Hematopoietic multipotent progenitor cell treated with erythropoietin and hydrocortisone succinate and interleukin-3 and kit ligand, for 8 days (in vitro differentiated cells): Measurements from ENCODE around the gene KRT13.
A peak's percentile ranks its signal among the peaks of the same experiment; 100 is the strongest.
"Not testable (repeated sequence)": the region's sequence is repeated elsewhere in the genome, so short reads cannot be mapped to it uniquely, and the experiment has no call there.

Experiments
- DNase-seq: peaks from one replicate; pipeline ENCODE4 v3.0.0-alpha.2; 2015

KRT13 gene

DNA sequence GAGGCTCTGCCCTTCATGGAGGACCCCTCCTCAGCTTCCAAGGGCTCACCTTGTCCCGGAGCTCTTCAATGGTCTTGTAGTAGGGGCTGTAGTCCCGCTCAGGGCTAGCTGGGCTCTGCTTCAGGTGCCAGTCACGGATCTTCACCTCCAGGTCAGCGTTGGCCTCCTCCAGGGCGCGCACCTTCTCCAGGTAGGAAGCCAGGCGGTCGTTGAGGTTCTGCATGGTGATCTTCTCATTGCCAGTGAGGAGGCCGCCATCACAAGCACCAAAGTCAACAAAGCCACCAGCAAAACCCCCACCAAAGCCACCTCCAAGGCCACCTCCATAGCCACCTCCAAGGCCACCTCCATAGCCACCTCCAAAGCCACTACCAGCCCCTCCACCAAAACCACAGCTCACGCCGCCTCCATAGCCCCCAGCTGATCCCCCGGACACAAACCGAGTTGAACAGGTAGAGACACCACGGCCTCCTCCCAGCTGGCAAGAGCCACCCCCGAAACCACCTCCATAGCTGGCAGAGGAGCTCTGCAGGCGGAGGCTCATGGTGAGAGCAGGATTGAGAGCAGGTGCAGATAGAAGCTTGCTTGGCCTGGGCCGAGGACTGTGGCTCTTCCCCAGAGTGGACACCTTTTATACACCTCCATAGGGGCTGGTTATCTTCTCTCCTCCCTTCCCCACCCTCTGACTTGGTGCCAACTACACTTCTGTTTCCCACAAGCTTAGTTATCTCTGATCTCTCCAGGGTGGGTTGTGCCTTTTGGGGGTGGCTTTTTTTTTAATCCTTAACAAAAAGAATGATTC lies at the start of gene KRT13:
KRT13 (minus strand) TSS at position 606 of the 802 bp plus-strand sequence; CDS start at position 544, 62 bp downstream.
- DNase-seq = peak; percentile 86

DNA sequence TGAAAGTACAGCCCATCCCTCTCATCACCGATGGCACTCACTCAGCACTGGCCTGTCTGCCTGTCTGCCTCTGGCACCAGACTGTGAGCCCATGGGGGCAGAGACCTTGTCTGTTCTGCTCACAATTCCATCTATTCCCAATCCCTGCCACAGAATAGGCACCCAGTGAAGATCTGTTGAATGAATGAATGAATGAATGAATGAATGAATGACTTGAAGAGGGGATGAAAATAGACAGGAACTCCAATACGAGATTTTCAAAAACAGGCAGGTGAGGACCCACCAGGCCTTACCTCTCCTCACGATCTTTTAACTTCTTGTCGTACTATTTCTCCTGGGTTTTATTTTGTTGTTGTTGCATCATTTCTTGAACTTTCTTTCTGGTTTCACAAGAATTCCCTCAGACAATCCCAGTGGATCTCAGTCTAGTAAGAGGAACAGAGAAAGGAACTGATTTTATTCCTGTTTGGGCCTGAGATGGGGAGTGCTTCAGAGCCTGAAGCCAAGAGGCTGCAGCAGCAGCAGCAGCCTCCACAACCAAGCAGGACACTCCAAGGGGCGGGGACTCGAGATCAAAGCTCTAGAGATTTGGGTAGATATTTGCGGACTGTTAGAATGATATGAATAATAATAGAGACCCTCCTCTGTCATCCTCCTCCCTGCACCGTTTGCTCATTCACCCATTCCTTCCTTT lies 48.7 kb upstream of the KRT13 start:
- DNase-seq = no peak

DNA sequence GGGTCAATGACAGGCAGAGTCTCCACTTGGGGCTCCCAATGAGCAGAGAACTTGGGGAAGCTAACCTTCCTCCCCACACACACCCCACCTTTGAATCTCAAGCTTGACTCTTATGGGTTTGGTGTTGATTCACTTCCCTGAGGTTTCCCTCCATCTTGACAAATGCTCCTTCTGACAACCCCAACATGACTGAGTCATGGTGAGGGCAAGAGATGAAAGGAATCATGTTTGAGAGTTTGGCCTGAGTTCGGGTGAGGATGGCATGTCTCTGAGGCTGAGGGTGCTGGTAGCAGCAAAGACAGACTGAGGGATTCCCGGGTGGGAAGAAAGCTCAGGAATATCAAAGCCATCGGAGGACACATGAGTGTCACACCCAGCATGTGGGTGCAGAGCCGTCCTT lies 47.8 kb upstream of the KRT13 start:
- no peak for DNase-seq

DNA sequence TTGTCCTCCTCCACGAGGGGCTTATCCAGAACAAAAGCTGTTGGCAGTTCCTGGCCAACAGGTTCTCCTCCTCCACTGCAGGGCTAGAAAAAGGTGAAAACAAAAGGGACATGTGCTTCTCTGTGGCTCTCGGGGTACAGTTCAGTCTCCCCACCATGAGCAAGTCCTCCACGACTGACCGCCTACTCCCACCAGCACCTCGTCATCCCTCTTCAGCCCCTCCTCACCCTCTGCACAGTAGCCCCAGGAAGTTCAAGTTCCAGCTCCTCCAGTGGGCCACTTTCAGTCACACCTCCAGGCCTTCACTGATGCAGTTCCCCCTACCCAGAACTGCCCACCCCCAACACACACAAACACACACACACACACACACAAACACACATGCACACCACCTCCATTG lies 47.0 kb upstream of the KRT13 start:
- DNase-seq = no peak

DNA sequence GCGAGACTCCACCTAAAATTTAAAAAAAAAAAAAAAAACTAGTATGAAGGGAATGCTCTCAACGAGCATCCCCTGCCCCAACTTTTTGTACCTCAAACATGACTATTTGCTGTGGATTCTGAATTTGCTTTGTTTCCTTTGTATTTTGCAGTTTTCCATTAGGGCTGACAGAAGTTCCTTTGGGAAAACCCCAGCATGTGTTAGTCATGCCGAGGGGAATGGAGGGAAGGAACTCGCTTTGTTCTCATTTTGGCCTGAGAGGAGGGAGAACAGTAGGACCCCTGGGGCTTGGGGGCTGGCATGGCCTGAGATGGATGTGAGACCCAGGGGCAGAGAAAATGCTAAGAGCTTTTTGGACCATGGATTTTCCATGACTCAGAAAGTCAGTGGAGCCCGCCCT lies 46.0 kb upstream of the KRT13 start:
- no peak for DNase-seq

DNA sequence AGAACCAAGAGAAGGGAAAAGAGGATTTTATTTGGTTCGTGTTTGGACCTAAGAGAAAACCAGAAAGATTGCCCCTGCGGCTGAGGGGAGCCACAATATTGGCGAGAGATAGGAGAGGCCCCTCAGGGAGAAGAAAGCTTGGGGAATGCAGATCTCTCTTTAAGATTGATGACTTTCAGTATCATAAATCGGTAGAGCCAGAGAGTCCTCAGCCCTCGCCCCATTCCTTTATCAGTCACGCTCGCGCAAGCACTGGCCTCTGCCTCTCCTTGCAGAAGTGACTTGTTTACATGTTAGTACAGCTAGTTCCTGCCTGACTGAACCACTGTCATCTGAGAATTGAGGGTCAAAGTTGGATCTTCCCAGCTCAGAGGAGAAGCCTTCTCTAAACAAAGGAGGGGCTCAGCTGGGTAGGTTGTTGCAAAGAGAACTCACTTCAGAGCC lies 44.2 kb upstream of the KRT13 start:
- peak; percentile 24 for DNase-seq

DNA sequence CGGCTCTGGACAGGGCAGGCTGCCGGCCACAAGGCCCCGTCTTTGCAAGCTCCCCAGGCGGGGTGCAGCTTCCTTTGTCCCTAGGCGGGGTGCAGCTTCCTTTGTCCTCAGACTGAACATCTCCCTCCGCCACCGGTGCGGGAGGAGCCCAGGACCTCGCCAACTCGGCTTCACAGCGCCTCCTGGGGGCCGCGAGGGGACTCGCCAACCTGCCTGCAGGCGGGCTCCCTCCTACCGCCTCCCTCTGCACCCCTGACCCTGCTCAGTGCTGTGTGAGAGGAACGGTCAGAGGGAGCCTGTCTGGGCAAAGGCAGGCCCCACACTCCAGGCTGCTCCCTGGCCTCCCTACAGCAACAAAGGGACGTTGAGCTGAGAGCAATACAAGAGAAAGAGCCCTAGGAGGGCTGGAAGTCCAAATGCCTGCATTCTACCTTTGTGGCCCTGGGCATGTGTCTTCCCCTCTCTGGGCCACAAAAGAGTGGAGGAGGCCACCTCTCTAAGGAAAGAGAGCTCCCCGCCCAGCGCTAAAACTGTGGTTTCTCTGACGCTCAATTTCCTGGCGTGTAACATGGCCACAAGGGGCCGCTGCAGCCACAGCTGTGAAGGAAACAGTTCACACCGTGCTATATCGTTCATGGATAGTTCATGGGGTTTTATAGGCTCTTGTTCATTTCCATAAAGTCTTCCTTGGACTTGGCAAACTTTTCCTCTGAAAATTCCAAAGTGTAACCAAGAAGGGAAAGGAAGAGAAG lies 43.6 kb upstream of the KRT13 start:
- DNase-seq = peak; percentile 89

DNA sequence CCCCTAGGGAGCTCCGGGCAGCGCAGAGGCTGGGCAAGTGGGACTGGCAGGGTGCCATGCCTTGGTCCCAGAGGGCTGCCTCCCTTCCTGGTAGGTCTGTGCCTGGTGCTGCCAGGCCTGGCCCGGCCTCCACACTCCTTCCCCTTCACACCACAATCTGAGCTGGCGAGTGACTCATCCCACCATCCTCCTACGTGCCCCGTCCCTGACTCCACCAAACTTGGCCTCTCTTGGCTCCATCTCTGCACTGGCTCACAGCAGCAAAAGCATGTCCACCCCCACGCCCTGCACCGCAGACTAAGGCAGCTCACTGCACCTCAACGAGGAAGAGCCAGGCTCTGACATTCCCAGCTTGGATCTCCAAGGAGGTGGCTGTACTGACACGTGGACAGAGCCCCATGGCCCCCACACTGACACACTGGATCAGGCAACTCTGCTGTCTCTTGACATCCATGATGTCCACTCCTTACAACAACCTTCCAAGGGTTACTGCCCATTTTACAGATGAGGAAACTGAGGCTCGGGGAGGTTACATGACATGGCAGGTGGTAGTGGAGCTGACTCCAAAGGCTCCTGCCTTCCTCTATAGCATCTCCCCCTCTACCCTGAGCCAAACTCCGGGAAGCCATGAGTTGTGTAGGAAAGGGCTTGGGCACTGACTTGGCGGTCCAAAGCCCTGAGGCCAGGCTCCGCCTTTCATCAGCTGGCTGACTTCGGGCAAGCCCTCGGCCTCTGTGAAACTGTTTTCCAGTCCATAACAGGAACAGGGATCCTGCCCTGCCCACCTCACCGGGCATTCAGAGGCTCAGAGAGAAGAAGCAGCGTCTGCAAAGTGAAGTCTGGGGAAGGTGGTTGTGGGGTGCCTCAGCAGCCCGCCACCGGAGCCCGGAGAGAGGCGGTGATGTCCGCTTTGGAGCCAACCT lies 42.8 kb upstream of the KRT13 start:
- peak; percentile 52 for DNase-seq

DNA sequence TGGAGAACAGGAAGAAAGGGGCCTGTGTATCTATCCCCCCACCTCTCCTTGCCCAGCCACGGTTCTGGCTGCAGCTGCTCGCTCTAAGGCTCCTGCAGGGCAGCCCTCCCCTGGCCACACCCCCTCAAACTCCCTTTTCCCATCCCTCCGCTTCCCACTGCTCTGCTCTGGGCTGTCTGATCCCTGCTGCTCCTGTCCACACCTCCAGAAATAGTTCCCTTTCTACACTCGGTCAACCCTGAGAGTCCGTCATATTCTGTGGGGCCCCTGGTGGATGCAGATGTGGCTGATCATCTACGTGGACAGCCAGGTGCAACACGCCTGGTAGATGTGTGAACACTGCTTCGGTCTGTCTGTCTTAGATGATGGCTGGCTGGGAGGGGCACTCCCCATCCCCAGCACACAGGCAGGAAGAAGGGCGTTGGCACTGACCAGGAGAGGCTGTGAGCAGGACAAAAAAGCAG lies 42.0 kb upstream of the KRT13 start:
- no peak for DNase-seq

DNA sequence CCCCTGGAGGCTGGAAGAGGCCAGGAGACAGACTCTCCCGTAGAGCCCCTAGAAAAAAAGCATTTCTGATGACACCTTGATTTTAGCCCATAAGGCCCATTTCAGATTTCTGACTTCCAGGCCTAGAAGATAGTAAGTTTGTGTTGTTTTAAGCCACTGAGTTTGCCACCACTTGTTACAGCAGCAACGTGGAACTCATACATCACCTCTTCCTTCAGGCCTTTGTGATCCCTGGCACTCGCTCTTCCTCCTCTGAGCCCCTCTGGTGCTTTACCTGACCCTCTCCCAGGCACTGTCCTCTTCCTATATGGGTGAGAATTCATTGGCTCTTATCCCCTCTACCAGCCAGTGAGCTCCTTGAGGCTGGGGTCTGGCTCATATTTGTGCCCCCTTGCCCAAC lies 41.4 kb upstream of the KRT13 start:
- DNase-seq = no peak

DNA sequence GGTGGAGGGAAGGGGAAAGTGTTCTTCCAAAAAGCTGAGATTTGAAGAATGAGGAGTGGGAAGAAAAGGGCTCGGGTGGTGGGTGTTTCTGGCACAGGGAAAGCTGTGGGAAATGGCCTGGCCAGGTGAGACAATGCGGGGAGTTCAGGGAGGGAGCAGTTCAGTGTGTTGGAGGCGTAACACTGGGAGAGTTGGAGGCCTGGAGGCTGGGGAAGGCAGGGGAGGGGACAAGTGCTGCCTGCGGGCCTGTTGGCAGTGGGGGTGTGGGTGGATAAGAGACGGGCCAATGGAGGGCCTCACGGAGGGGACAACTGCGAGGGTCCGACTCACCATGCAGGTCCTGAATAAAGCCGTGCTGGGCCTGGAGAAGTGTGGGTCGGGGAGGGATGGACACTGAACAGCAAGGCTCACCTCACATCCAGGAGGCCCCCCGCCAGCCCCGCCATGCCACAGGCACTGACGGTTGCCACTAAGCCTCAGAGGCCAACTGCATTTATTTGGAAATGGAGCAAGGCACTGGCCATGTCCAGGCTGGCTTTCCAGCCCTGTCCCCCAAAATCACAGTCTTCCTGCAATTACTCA lies 40.5 kb upstream of the KRT13 start:
- DNase-seq = no peak

DNA sequence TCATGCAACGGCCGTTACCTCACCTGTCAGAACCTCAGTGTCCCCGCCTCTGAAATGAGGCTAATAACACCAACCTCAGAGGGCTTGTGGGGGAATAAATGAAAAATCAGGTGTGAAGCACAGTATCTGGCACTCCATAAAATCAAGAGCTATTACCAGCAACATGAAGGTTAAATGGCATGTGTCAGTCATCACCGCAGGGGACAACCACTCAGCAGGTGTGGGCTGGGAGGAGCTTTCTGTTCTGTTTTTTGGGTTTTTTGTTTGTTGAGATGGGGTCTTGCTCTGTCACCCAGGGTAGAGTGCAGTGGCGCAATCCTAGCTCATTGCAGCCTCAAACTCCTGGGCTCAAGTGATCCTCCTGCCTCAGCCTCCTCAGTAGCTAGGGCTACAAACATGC lies 39.5 kb upstream of the KRT13 start:
- no peak for DNase-seq

DNA sequence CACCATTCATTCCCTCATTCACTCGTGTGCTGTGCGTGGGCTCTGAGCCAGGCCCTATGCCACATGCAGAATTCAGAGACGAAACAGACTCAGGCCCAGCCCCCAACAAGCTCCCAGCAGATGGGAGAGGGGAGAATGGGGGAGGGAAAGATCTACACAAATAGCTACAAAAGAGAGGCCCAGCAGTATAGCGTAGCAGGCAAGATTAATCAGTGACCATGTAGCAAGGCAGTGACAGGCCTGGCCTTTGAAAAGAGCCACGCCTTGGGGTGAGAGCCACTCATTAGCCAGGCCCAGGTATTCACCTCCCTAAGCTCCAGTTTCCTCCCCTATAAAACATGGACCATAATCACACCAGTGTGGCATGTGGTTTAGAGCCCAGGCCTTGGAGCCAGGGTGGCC lies 39.1 kb upstream of the KRT13 start:
- no peak for DNase-seq

DNA sequence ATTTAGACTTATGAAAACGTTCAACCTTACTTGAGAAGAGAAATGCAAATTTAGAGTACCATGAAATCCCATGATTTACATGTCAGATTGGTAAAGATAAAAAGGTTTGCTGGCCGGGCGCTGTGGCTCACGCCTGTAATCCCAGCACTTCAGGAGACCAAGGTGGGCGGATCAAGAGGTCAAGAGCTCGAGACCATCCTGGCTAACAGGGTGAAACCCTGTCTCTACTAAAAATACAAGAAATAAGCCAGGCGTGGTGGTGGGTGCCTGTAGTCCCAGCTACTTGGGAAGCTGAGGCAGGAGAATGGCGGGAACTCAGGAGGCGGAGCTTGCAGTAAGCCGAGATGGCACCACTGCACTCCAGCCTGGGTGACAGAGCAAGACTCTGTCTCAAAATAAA lies 37.4 kb upstream of the KRT13 start:
- DNase-seq = not testable (repeated sequence)

DNA sequence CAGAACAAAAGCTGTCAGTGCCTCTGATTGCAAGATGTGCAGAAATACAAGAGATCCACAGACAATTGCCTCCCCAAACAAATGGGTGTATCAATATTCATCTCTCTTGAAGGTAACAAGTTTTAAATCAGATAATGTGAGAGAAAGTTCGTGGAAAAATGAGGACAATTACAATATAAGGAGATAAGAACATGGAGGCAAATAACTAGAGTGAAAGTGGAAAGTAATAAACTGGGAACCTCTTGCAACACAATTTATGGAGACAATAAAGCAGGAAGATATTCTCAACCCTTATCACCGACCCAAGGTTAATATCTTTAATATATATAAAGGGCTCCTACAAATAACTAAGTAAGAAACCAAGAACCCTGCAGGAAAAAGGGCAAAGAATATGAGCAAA lies 36.9 kb upstream of the KRT13 start:
- DNase-seq = no peak

DNA sequence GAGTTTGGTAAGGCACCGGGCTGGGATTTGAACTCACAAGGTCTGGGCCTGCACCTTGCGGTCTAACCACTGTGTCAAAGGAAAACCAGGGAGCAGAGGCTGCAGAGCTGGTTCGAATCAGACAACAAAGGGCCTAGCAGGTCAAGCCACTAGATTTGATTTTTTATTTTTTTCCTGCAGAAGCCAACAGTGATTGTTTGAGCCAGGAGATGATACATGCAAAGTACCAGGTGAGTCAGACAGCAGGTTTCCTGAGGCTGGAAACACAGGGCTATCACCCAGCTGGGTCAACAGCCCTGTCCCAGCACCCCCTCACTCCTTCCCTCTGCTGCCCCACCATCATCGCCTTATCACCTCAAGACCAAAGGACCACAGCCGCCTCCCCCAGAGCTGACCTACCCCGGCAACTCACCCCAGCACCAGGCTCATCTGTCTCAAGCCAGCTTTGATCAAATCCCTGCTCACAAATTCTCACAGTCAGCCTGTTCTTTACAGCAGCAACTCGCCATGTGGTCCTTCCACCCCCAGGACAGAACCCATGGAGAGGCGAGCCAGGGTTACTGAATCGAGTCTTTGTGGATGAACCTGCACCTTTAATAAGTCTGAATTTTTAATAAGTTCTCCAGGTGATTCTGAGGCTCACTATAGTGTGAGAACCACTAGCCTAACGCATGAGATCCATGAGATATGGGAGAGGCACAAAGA lies 35.7 kb upstream of the KRT13 start:
- DNase-seq = no peak

DNA sequence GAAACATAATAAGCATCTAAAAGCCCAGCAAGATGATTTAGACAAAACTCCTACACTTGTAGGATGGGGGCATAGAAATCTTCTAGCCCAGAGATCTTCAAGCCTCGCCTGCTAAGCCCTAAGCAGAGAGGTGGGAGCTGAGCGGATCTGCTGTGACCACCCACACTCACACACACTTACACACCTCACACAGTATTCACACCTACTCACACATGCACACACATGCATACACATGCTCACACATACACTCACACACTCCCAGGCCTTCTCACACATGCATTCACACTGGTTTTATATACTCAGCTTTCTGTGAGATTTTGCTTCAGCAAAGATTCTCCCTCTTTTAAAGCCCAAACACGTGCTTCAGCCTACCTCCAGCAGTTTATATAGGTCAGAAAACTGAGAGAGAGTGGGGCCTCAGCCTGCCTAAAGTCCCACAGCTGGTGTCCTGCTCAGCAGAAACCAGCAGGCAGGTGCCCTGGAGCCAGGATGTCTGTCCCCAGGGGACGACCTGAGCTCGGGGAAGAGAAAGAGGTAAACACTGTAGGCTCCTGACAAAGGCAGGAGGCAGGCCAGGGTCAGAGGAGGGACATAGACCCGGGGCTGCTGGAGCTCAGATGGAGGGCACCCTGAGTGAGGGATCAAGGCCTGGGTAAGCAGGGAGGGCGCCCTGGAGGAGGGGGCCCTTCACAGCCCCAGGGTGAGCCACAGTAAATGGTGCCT lies 34.7 kb upstream of the KRT13 start:
- DNase-seq = no peak

DNA sequence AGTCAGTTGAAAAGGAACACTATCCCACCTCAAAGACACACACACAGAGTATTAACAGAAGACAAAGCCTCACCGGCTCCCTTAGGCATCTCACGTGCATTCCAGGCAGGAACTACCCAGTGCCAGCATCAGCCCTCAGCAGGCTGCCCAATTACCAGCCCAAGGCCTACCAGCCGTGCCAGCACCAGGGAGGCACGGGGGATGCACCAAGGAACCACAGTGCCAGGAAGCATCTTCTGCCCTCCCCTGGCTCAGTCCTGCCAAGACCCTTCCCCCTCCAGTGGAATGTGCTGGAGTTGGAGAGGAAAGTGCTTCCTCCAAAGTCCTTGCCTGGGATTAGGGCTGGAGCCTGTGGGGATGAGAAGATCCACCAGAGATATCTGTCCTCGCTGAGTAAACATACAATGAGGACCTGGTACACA lies 33.7 kb upstream of the KRT13 start:
- no peak for DNase-seq

DNA sequence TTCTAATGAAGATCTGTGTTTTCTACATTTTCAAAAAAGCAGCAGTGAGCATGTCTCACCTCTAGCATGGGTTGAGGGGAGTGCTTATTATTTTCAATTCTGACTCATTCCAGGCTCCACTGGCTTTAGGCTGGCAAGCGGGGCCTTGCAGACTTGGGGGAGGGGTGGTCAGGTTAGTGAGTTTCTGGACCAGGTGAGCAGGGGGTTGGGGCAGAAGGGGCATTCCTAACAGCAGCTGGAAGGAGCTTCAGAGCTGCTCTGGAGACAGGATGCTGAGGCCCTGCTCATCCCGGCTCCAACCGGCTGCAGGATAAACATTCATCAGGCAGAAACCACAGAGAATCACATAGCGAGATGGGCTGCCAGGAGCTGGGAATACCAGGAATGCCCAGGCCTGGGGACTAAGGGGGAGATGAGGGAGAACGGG lies 33.2 kb upstream of the KRT13 start:
- no peak for DNase-seq

DNA sequence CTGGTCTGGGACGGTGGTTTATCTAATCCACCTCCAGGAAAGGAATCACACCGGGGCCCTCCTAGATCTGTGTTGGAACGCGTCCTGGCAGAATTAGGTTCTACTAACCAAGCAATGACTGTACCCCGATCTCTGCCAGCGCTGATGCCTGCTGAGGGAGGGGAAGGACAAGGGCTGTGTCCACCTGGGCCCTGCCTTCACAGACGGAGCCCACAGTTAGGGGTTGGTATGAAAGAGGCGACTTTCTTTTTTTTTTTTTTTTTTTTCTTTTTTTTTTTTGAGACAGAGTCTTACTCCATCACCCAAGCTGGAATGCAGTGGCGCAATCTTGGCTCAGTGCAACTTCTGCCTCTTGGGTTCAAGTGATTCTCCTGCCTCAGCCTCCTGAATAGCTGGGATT lies 32.6 kb upstream of the KRT13 start:
- DNase-seq = no peak

DNA sequence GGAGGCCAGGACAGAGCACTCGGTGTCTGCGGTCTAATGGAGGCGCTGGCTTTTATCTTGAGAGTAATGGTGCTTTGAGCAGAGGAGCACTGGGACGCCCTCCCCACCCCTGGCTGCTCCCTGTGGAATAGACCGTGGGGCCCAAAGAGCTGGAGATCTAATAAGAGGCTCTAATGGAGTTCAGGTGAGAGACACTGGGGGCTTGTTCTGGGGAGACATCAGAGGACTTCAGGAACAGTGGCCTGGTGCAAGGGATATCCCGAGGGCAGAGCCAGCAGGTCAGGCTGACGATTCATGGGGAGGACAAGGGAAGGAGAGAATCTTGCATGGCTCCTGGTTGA lies 32.2 kb upstream of the KRT13 start:
- no peak for DNase-seq
